Prostate gland (tissue), 2 donors: ENCODE measurements around the gene LFNG. TPM values are rescaled to one million over a fixed set of nuclear protein-coding genes. Genes with fewer than 3 reads are reported as not detected.

Experiments
- DNase-seq: peaks from one replicate; pipeline ENCODE4 v3.0.0-alpha.2; 2019; ENCODE audit warnings: low spot score
- H3K27ac ChIP-seq, 2 donors: fragments of 200-600 bp; sonication (generic); 2 replicates each; pipeline ENCODE4 v1.5.1; 2017 to 2019
- H3K27me3 ChIP-seq: fragments of 200-600 bp; sonication (generic); replicated peaks from 2 replicates; pipeline ENCODE4 v1.5.1; 2019; ENCODE audit not compliant: insufficient read depth
- H3K36me3 ChIP-seq, 2 donors: fragments of 200-600 bp; sonication (generic); 1 replicate in 1 of 2; 2 replicates in 1 of 2; pipeline versions ENCODE4 v1.5.1 to v1.8.1; 2017 to 2019
- H3K4me1 ChIP-seq: fragments of 200-600 bp; sonication (generic); replicated peaks from 2 replicates; pipeline ENCODE4 v1.5.1; 2019
- H3K4me3 ChIP-seq, 2 donors: fragments of 200-600 bp; sonication (generic); 2 replicates each; pipeline ENCODE4 v1.5.1; 2017 to 2019
- H3K9me3 ChIP-seq: fragments of 200-600 bp; sonication (generic); 2 replicates; pipeline ENCODE4 v1.5.1; 2017
- CTCF ChIP-seq, 4 experiments: fragments of 200-600 bp in 2 of 4; fragments of 450-650 bp in 2 of 4; sonication (generic) in 2 of 4; IDR thresholded peaks; 1 replicate in 3 of 4; 2 replicates in 1 of 4; pipeline ENCODE4 v1.5.1; 2016 to 2019; ENCODE audit warnings: antibody characterized with exemption in 4 of 4, mild to moderate bottlenecking in 2 of 4, moderate library complexity in 2 of 4
- POLR2A ChIP-seq: fragments of 450-650 bp; IDR thresholded peaks from one replicate; pipeline ENCODE4 v1.6.1; 2016; ENCODE audit warnings: antibody characterized with exemption, mild to moderate bottlenecking
- POLR2AphosphoS5 ChIP-seq: sonication (generic); formaldehyde crosslinking; IDR thresholded peaks from one replicate; pipeline ENCODE4 v1.6.1; 2017; ENCODE audit warnings: antibody characterized with exemption
- WGBS: methylation state at CpG from one replicate; pipeline ENCODE4 v1.1.5; 2018; 5-methylcytosine and 5-hydroxymethylcytosine counted together
- intact Hi-C: fragments of 100-400 bp; cut with DNase I; formaldehyde crosslinking; loops from one replicate; pipeline ENCODE4 v1.14.2; 2022
- total RNA-seq, 2 donors: library from RNA; depleted of rRNA; stranded (reverse); fragments of >200 nt; gene quantifications; one replicate each; pipeline ENCODE4 v1.1.0, GENCODE V29; 2016

LFNG gene
- total RNA-seq, 2 donors from 2014 or later = 45.6 to 51.7 TPM

GRCh38 chr7:2564970-2565540, 45.5 kb downstream of the LFNG start:
- H3K27me3 ChIP-seq = no peaks in the 10 kb centered on the region
- intact Hi-C loops = loop anchor here (5.0 kb wide), 1 partner anchor 117 kb away; no protein-coding TSS in a partner anchor
- 83% methylated on average over 12 of the region's 12 CpGs for WGBS
- peaks cover 2% of the 10 kb centered on the region for H3K4me1 ChIP-seq
- H3K36me3 ChIP-seq = no peaks in the 10 kb centered on the region
- no peak for DNase-seq
- no peaks in the 10 kb centered on the region for H3K9me3 ChIP-seq
- no peak overlapping the region for H3K27ac ChIP-seq
- no peak overlapping the region for H3K4me3 ChIP-seq
- no peak for TF ChIP-seq POLR2AphosphoS5
- no peak for TF ChIP-seq CTCF (IDR thresholded peaks at IDR 0.05)
- TF ChIP-seq POLR2A = no peak

GRCh38 chr7:2566348-2566889, 46.8 kb downstream of the LFNG start:
- Histone ChIP-seq H3K27me3 (no peaks in the 10 kb centered on the region), H3K9me3 (no peaks in the 10 kb centered on the region), H3K36me3 (no peaks in the 10 kb centered on the region), H3K4me3 (no peak overlapping the region), H3K27ac (no peak overlapping the region), H3K4me1 (no peaks in the 10 kb centered on the region)
- DNase-seq = no peak
- intact Hi-C loops = loop anchor here (5.0 kb wide), 1 partner anchor 116 kb away; no protein-coding TSS in a partner anchor
- WGBS = 79% methylated on average over 8 of the region's 8 CpGs
- TF ChIP-seq CTCF (IDR thresholded peaks at IDR 0.05) = no peak
- TF ChIP-seq POLR2AphosphoS5 = no peak
- TF ChIP-seq POLR2A = no peak

GRCh38 chr7:2566890-2567678, 47.5 kb downstream of the LFNG start:
- intact Hi-C loops = loop anchor here (5.0 kb wide), 1 partner anchor 115 kb away; no protein-coding TSS in a partner anchor
- H3K9me3 ChIP-seq = no peaks in the 10 kb centered on the region
- no peaks in the 10 kb centered on the region for H3K4me1 ChIP-seq
- H3K36me3 ChIP-seq = no peaks in the 10 kb centered on the region
- no peak for TF ChIP-seq CTCF (IDR thresholded peaks at IDR 0.05)
- no peak for TF ChIP-seq POLR2AphosphoS5
- no peak for TF ChIP-seq POLR2A
- no peak overlapping the region for H3K27ac ChIP-seq
- 60% methylated on average over 28 of the region's 28 CpGs for WGBS
- no peaks in the 10 kb centered on the region for H3K27me3 ChIP-seq
- DNase-seq = no peak
- H3K4me3 ChIP-seq = no peak overlapping the region

- Histone ChIP-seq H3K36me3 (no peaks in the 10 kb centered on the region), H3K27me3 (no peaks in the 10 kb centered on the region), H3K4me1 (no peaks in the 10 kb centered on the region), H3K9me3 (no peaks in the 10 kb centered on the region), H3K27ac (no peak overlapping the region), H3K4me3 (no peak overlapping the region)
- WGBS = 51% methylated on average over 16 of the region's 16 CpGs
- no peak for DNase-seq
- intact Hi-C loops = loop anchor here (5.0 kb wide), 1 partner anchor 115 kb away; no protein-coding TSS in a partner anchor
- TF ChIP-seq CTCF (IDR thresholded peaks at IDR 0.05) (peak in 3 of 4 experiments; percentile 23 to 45 (median 31)), POLR2A (no peak)
Observed at GRCh38 chr7:2567679-2568278, 48.2 kb downstream of the LFNG start.
